ENCODE data around the gene SRXN1.
"Not testable (repeated sequence)": the region's sequence is repeated elsewhere in the genome, so short reads cannot be mapped to it uniquely, and the experiment has no call there.

Gene SRXN1

DNA sequence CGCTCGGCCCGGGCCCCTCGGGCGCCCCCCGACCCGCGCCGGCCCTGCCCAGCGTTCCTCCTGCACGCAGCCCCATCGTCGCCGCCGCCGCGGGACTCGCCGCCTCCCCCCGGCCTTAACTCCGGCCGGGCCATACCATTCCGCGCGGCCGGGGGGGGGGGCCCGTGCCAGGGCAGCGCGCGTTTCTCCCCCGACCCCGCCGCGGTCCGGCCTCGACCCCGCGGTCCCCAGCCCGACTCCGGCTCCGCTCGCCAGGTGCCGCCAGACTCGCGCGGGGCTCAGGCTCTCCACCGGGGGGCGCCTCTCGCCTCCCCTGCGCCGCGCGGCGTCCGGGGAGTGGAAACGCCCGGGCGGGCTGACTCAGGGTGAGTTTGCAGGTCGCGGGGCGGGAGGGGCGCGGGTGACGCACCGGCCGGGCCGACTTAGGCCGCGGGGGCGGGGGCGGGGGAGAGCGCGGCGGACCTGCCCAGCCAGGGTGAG is at the start of gene SRXN1:
Gene SRXN1, minus strand, starts transcription at position 91 of the 480 bp plus-strand sequence. Its CDS starts 15 bp downstream, at position 76.
- peak; percentile 91 for DNase-seq

DNA sequence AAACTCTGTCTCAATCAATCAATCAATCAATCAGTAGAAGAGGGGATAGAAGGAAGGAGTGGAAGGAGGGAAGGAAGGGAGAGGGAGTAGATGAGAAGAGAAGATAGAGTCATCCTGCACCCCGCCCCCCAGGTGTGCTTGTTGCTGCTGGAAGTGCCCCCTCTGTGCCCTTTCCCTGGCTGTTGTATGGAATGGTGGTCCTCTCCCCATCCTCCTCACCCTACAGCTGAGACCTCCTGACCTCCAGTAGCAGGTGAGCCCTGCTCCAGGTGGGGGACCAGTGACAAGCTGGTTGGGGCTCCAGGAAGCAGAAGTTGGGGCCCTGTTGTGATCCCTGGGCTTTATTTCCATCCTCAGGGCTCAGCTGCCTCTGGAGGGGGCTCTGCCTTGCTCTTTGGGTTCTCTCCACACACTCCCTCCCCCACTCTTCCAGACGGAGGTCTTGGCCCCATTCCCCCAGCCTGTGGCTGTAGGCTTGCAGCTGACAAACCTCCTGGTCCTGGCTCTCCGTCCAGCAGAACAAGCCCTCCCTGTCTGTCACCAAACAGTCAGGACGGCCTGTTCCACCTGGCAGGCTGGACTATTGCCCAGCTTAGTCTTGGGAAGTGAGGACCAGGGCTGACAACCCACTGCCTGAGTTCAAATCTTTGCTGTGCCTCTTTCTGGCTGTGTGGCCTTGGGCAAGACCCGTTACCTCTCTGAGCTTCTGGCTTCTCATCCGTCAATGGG is 48.6 kb upstream of the SRXN1 start:
- DNase-seq, result no peak

DNA sequence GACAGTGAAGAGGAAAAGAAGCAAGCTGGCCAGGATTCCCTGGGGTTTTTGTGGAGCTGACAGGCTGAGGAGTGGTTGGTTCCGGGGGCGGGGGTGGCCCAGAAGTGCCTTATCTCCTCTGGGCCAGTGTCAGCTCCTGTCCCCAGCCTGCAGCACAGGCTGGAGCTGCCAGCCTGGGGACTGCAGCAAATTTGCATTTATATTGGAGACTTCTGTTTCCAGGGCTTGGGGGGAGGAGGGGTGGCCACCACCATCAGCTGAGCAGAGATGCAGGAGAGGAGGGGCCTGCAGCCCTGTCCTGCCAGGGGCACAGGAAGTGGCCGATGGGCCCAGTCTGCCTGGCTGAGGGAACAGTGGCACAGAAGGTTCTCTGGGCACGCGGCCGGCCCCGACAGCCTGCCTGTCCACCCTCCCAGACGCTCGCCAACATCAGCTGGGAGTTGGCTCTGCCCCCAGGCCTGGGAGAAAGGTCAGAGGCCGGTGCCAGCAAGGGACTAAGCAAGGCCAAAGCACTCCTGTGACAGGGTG is 46.9 kb upstream of the SRXN1 start:
- DNase-seq, result no peak

DNA sequence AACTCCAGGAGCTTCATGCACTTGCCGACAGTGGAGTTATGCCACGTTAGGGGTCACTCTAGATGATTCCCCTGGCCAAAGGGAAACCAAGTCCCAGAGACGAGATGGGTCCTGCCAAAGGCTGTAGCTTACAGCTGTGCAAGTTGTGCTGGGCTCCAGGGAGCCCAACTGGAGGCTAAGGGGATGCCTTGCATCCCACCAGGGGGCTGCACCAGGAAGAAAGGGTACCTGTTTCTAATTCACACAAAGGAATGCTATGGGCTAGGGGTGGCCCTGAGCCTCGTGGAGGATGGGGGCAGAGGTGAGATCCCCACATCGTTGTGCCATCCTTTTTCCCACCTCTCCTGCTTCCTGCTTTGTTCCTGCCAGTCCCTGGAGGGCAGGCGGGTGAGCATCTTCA is 46.3 kb upstream of the SRXN1 start:
- DNase-seq, result no peak

DNA sequence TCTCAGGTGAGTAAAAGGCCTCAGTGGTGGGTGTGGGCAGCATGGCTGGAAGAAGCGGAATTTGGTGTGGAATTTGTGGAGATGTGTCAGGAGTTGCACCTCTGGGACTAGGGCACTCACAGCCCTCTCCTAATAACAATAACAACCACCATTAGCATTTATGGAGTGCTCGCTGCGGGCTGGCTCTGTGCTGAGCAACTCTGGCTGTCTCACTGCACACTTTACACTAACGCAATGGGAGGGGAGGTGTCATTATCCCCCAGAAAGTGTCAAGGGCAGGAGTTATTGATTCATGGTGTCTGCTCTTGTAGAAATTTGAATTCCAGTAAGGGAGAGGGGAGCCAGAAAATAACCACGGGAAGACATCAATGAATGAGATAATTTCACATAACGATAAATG is 45.3 kb upstream of the SRXN1 start:
- DNase-seq, result no peak

DNA sequence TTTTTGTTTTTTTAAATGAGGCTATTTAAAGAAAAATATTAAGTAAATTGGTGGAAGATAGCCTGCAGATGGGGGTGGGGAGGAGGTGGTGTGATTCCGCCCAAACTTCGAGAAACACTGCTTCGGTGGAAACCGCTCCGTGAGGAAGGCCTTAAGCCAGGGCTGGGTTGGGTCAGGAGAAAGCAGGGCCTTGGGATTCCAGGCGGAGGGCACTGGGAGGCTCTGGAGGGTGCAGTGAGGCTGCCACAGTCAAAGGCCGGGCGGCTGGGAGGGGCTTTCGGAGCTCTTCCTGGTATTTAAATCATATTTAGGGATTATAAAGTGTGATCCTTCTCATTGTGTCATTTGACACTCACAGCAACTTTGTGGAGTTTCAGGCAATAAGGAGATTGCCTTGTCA is 44.8 kb upstream of the SRXN1 start:
- no peak for DNase-seq

DNA sequence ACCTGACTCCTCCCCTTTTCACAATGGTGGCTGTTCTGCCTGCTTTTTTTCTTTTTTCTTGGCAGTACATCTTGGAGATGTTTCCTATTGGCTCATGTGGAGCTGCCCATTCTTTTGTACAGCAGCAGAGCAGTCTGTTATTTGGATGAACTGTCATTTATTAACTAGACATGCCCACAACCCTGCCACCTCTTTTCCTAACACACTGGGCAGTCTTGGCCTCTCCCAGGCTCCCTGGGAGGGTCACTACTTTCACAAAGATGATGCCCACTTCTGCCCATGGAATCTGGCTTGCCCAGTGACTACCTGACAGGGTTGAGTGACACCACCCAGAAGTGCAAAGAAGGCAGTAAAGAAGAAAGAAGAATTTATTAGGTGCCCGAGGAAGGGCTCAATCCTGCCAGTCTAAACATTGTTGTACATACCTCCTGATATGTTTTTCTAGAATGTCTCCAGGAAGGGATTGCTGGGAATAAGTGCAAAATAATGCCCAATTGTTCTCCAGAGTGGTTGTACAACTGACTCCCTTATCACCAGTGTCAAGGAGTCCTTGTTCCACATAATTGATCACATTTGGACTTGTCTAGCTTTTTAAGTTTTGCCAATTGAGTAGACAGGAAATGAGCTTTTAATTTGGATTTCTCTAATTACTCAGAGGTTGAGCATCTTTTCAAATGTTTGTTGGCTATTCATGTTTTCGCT is 42.3 kb upstream of the SRXN1 start:
- no peak for DNase-seq

DNA sequence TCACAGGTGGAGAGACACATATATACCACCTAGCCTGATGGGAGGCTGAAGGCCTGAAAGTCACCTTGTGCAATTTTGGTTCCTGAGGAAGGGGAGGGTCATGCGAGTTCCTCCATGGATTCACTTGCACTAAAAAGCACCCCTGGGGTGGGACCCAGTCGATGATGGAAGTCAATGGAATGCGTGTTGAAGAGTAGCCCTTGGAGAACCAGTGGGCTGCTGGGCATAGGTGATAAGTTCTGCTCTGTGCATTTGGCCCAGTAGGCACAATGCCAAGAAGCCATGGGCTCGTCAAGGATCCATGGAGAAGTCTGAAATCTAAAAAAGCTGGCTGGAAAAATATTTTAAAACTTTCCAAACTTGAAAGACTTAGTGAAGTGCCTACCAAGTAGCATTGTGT is 41.5 kb upstream of the SRXN1 start:
- DNase-seq, result no peak

DNA sequence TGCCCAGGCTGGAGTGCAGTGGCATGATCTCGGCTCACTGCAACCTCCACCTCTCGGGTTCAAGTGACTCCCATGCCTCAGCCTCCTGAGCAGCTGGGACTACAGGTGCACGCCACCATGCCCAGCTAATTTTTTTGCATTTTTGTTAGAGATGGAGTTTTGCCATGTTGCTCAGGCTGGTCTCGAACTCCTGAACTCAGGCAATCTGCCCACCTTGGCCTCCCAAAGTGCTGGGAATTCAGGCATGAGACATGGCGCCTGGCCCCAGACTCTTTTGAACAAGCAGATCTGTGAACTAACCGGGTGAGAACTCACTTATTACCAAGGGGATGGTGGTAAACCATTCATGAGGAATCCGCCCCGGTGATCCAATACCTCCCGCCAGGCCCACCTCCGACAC is 40.8 kb upstream of the SRXN1 start:
- not testable (repeated sequence) for DNase-seq

DNA sequence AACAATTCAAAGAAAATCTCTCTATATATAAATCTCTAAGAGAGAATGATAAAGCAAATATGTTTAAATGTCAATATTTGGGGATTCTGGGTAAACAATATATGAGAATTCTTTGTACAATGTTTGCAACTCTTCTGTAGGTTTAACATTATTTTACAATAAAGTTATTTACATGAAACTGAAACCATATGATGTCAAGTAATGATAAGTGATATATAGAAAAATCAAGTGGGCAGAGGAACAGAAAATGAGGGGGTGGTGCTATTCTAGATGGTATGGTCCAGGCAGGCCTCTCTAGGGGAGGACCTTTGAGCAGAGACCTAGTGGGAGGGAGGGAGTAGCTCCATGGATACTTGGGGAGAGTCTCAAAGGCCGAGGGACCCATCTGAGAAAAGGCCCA is 39.0 kb upstream of the SRXN1 start:
- no peak for DNase-seq

DNA sequence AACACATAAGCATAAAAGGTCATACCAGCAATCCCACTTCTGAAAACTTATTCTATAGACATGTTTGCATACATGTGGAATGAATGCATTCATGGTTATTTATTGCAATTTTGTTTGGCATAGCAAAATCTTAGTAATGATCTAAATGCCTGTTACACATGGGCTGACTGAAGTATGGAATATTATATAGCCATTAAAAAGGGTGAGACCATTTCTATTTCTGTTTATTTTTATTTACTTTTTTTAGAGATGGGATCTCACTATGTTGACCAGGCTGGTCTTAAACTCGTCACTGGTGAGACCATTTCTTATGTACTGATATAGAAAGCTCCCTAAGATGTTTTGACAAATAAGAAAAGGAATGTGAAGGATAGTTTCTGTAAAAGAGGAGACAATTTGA is 36.9 kb upstream of the SRXN1 start:
- no peak for DNase-seq

DNA sequence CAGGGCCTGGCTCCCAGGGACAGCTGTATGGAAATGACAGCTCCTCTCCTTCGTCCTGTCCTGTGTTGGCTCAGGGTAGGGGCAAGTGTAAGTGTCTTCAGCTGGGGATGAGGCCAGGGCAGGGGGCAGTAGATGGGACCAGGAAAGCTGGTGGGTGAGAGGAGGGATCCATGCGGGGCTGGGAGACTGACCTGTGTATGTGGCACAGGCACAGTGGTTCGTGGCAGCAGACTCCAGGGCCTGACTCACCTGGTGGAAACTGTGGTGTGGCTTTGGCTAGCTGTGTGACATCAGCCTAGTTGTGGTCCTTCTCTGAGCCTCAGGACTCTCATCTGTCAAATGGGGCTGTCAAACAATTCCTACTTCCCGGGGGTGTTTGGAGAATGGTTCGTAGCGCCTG is 36.3 kb upstream of the SRXN1 start:
- no peak for DNase-seq

DNA sequence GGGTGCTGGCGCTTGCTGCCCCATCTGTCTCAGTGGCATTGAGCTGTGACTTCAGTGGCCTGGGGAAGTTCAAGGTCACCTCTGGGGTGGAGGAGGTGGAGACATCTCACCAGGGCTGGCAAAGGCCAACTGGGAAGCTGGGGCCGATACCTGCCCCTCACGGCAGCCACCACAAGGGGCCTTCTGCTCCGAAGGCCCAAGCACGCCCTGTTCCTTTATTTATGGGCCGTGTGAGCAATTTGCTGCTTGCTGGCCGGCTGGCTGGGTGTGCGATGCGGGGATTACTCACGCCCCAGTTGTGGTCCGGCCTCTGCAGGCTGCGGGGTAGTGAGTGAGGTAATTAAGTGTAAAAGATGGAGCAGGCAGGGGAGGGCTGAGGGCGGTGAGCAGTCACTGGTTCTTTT is 35.8 kb upstream of the SRXN1 start:
- no peak for DNase-seq

DNA sequence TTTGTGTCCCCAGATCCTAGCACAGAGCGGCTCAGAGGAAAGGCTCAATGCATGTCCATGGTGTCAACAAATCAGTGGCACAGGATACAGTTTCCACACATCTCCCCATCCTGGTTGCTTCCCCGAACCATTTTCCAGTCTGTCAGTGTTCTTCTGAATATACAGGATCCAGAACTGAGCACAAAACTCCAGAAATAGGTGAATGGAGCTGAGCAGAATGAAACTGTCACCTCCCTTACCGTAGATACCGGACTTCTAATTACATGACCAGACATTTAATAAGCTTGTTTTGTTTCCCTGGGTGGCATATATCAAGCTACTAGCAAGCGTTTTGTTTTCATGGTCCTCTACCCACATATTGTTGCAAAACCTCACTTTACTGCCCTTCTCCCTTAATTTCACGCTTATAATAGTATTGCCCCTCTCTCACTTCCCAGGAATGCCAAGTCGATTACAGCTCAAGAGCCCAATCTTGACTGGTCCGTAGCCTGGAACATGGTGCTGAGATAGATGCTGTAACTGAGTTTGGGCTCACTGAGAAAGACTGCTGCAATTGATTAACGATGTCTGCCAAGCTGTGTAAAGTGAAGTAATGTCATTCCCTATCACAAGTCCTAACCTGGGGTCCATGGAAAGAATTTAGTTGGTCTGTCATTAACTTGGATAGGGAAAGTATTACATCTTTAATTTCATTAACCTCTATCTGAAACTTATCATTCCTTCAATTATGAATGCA is 34.6 kb upstream of the SRXN1 start:
- no peak for DNase-seq

DNA sequence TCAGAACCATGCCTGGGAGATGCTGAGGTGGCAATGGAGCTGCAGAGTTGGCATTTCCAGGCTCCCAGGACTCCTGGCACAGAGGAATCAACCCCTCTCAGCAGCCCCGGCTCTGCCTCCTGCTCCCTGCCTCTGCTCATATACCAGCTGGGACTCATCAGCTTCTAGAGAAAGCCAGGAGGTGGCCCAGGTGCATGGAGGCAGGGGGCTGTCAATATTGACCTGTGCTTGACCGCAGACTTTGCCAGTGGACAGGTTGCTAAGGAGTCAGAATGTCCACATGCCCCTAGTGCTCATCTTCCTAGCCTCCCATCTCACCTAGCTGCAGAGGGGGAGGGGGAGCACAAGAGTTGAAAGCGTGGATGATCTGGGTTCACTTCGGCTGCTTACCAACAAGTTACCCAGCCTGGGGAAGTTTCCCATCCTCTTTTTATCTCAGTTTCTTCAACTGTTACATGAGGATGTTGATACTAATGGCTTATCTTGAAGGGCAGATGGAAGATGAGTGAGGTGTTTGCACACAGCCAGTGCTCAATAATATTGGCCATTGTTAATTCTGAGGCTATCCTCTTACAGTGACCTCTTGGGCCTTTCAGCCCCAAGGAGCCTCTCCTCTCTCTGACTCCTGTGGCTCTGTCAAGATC is 31.8 kb upstream of the SRXN1 start:
- DNase-seq, result no peak

DNA sequence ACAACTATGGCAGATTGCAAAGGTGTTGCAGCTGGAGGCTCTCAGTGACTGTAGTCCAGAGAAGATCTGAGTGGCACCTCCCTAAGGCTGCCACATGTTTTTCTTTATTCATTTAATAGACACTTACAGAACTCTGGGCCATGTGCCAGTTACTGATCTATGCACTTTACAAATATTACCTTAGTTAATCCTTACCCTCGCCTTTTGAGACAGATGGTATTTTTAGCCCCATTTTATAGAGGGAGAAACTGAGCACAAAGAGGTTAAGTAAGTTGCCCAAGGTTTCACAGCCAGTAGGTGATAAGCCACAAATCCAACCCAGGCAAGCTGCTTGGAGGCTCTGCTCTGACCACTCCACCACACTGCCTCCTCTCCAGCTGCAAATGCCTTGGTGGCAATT is 29.1 kb upstream of the SRXN1 start:
- DNase-seq, result no peak

DNA sequence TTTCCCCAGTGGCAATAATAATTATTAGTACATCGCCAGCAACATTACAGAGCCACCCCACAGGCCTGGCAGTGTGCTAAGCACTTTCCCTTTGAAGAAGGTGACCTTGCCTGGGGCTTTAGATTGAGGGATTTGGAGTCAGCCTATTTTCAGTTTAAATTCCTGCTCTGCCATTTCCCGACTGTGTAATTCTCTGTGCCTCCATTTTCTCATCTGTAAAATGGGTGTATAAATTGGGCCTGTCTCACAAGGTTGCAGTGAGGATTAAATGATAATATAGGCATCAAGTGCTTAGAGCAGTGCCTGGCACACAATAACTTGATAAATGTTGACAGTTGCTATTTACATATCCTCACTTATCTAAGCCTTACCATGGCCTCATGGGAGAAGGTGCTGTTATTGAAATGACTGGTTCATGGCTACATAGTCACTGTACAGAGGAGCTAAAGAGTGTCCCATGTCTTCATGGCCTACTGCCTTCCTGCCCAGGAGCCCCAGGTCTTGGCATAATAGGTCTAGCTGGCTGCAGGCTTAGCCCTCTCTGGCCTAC is 27.7 kb upstream of the SRXN1 start:
- DNase-seq, result no peak

DNA sequence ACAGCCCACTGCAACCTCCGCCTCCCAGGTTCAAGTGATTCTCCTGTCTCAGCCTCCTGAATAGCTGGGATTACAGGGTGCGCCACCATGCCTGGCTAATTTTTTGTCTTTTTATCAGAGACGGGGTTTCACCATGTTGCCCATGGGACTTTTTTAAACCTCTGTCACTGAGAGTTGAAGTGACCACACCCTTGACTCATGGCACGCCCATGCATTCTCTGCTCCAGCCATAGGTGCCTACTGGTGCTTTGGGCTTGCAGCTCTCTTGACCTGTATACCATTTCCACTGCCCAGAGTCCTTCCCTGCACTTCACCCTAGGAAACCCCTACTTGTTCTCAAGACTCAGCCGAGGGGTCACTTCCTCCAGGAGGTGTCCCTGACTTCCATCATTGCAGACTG is 25.0 kb upstream of the SRXN1 start:
- DNase-seq, result no peak

DNA sequence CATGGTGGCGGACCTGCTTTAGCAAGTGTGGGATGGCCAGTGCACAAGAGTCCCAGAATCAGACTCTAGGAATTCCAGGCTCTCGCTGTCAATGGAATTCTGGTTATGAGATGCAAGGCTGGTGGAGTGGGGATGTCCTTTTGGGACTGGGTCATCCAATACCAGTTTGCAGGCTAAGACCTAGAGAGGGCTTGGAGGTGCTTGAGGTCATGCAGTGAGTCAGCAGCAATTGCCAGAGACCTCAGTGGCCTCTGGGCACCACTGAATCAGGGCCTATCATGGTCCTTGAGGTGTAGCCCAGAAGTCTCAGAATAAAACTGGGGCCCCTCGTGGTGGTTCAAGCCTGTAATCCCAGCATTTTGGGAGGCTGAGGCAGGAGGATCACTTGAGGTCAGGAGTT is 24.0 kb upstream of the SRXN1 start:
- DNase-seq, result no peak

DNA sequence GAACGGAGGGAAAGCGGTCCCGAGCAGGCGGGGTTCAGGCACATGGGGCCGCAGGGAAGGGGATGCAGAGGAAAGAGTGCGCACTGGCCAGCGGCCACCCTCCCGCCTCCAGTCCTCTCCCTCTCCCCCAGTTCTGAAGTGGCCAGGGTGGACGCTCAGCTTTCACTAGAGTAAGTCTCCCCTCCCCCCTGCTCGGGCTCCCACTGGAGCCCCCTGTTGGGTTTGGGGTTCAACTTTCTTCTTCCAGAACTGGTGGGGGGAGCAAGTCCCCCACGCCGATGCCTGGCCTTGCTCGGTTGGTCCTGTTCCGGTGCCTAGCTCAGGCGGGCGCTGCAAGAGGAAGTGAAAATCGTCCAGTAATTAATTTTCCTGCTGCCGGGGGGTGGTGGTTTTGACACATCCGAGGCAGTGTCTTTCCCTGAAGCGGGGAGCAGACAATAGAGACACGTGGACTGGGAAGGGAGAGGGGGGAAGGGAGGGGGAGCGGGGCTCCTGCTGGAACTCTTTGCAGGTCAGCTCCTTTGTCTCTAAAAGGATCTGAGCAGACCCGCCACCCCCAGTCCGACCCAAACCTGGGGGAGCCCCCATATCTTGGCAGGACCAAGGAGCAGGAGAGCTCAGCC is 23.4 kb upstream of the SRXN1 start:
- no peak for DNase-seq

DNA sequence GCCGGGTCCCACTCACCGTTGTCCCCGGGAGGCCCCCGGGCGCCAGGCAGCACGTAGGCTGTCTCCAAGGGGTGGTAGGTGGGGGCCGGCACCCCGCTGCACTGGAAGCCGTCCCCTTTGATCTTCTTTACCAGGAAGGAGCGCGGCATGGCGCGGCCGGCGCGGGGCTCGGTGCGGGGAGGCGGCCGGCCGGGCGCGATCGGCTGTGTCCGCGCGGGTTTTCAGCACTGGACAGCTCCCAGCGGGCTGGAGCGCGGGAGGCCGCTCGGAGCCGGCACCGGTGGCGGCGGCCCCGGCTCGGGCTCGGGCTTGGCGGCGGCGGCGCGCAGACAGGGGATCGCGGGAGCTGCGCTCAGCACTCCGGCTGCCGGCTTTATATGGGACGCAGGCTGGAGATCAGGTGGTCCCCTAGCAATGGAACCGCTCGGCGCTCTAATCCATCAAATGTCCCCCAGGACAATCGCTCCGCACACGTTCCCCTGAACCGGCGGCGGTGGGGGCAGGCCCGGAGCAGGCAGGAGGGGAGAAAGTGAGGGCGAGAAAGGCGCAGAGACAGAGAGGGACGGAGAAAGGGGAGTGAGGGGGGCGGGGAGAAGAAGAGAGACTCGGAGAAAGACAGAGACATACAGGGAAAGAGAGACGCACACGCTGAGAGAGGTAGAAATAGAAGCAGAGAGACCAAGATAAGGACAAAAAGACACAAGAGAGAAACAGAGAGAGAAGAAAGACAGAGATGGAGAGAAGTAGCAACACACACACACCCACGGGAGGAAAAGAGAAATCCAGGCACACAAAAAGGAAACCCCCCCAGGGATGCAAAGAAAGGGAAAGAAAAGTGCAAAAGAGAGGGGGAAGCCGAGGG is 22.7 kb upstream of the SRXN1 start, which contains the start of gene SCRT2:
Gene SCRT2, minus strand, starts transcription at position 350 of the 862 bp plus-strand sequence. Its CDS starts 201 bp downstream, at position 149.
- DNase-seq, result no peak

All from NK-92 treated with Interleukin-12 subunit alpha and Interleukin-12 subunit beta, amount 100 ng/mL, for 24 hours (cell line).